Right atrium auricular region (tissue), 2 donors: Measurements from ENCODE around the gene KCNC3. TPM values are rescaled to one million over a fixed set of nuclear protein-coding genes. Genes with fewer than 3 reads are reported as not detected.
"Not testable (repeated sequence)": the region's sequence is repeated elsewhere in the genome, so short reads cannot be mapped to it uniquely, and the experiment has no call there.

Source experiments
- DNase-seq: peaks from one replicate; pipeline ENCODE4 v3.0.0-alpha.2; 2019; ENCODE audit warnings: low spot score
- H3K27ac ChIP-seq, 2 donors: fragments of 200-600 bp; sonication (generic); 1 replicate in 1 of 2; 2 replicates in 1 of 2; pipeline ENCODE4 v1.5.1; 2016 to 2019
- H3K27me3 ChIP-seq, 2 donors: fragments of 200-600 bp; sonication (generic); one replicate each; pipeline versions ENCODE4 v1.5.1 to v1.6.0; 2017 to 2019
- H3K36me3 ChIP-seq: fragments of 200-600 bp; sonication (generic); one replicate; pipeline ENCODE4 v1.5.1; 2016
- H3K4me1 ChIP-seq, 2 donors: fragments of 200-600 bp; sonication (generic); one replicate each; pipeline versions ENCODE4 v1.5.1 to v1.6.0; 2017 to 2019
- H3K4me3 ChIP-seq, 2 donors: fragments of 200-600 bp; sonication (generic); 1 replicate in 1 of 2; 2 replicates in 1 of 2; pipeline ENCODE4 v1.5.1; 2017 to 2019; ENCODE audit warnings: mild to moderate bottlenecking in 1 of 2, moderate library complexity in 1 of 2
- H3K9me3 ChIP-seq, 2 donors: fragments of 200-600 bp; sonication (generic); one replicate each; pipeline ENCODE4 v1.5.1; 2019
- total RNA-seq, 2 donors: library from RNA; depleted of rRNA; stranded (reverse); fragments of >200 nt; gene quantifications; one replicate each; pipeline ENCODE4 v1.1.0, GENCODE V29; 2016
- TF ChIP-seq, protein P1 (sequence below), 2 donors: fragments of 200-600 bp; sonication (generic); IDR thresholded peaks; one replicate each; pipeline ENCODE4 v1.5.1; 2019; ENCODE audit warnings: antibody characterized with exemption in 2 of 2

Gene KCNC3
- total RNA-seq, 2 donors from 2014 or later = 1.4 to 2.0 TPM

DNA sequence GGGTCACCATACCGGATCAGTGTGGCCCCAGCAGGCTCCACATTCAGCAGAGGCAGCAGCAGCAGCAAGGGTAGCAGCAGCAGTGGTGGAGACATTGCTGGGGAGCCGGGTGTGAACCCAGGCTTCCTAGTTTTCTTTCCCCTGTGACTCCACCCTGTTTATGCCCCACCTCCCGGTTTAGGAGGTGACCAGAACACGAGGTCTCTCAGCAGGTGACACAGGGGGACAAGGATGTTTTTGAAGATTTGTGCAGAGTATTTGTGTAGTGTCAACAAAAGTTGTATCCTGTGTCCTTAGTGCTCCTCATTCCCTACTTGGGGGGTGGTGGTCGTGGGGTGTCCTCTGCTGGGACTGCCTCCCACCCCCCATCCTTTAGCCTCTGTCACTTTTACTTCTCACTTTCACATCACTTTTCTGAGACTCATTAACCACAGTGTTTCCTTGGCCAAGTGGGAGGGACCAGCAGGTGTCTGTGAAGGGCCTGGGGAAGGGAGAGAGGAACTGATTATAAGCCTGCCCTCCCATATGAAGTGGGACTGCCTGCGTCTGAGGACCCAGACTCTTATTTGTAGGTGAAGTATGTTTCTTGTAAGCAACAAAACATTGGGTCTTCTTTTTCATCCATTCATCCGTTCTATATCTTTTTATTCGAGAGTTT, 15.6 kb upstream of the KCNC3 start:
- peaks cover 0 to 7% of the 10 kb centered on the region in 2 donors for H3K9me3 ChIP-seq
- H3K27me3 ChIP-seq = no peaks in the 10 kb centered on the region
- TF ChIP-seq, protein P1, sequence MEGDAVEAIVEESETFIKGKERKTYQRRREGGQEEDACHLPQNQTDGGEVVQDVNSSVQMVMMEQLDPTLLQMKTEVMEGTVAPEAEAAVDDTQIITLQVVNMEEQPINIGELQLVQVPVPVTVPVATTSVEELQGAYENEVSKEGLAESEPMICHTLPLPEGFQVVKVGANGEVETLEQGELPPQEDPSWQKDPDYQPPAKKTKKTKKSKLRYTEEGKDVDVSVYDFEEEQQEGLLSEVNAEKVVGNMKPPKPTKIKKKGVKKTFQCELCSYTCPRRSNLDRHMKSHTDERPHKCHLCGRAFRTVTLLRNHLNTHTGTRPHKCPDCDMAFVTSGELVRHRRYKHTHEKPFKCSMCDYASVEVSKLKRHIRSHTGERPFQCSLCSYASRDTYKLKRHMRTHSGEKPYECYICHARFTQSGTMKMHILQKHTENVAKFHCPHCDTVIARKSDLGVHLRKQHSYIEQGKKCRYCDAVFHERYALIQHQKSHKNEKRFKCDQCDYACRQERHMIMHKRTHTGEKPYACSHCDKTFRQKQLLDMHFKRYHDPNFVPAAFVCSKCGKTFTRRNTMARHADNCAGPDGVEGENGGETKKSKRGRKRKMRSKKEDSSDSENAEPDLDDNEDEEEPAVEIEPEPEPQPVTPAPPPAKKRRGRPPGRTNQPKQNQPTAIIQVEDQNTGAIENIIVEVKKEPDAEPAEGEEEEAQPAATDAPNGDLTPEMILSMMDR (IDR thresholded peaks at IDR 0.05) = no peak
- no peak for DNase-seq
- H3K4me3 ChIP-seq = no peak overlapping the region
- H3K36me3 ChIP-seq = no peaks in the 10 kb centered on the region
- no peak overlapping the region for H3K27ac ChIP-seq
- H3K4me1 ChIP-seq = no peaks in the 10 kb centered on the region

GRCh38 chr19:50341091-50341564, 12.0 kb upstream of the KCNC3 start:
- no peak for DNase-seq

GRCh38 chr19:50340331-50340730, 11.2 kb upstream of the KCNC3 start:
- Histone ChIP-seq H3K36me3 (no peaks in the 10 kb centered on the region), H3K27me3 (no peaks in the 10 kb centered on the region), H3K4me3 (no peak overlapping the region), H3K9me3 (peaks cover 0 to 6% of the 10 kb centered on the region in 2 donors), H3K27ac (no peak overlapping the region), H3K4me1 (no peaks in the 10 kb centered on the region)
- no peak for DNase-seq
- TF ChIP-seq, protein P1 (IDR thresholded peaks at IDR 0.05) = no peak

More at GRCh38 chr19:50341091-50341564, 12.0 kb upstream of the KCNC3 start:
- Histone ChIP-seq H3K36me3 (no peaks in the 10 kb centered on the region), H3K9me3 (peaks cover 0 to 7% of the 10 kb centered on the region in 2 donors), H3K4me1 (no peaks in the 10 kb centered on the region), H3K27ac (no peak overlapping the region), H3K27me3 (no peaks in the 10 kb centered on the region), H3K4me3 (no peak overlapping the region)
- TF ChIP-seq, protein P1 (IDR thresholded peaks at IDR 0.05) = no peak

- DNase-seq, H3K27ac ChIP-seq, H3K27me3 ChIP-seq, H3K36me3 ChIP-seq, H3K9me3 ChIP-seq, H3K4me3 ChIP-seq: not testable (repeated sequence)
- peaks cover 0 to 17% of the 10 kb centered on the region in 2 donors for H3K4me1 ChIP-seq
These were observed 7.9 kb upstream of the KCNC3 start for GRCh38 chr19:50337031-50337430.

GRCh38 chr19:50334741-50335421, 5.7 kb upstream of the KCNC3 start:
- Histone ChIP-seq H3K36me3 (no peaks in the 10 kb centered on the region), H3K27me3 (no peaks in the 10 kb centered on the region), H3K27ac (no peak overlapping the region), H3K4me1 (peaks cover 0 to 33% of the 10 kb centered on the region in 2 donors), H3K9me3 (no peaks in the 10 kb centered on the region), H3K4me3 (no peak overlapping the region)
- no peak for DNase-seq
- TF ChIP-seq, protein P1 (IDR thresholded peaks at IDR 0.05) = no peak
